WTC11 (cell line): Measurements from ENCODE around the gene PRR19. TPM values are rescaled to one million over a fixed set of nuclear protein-coding genes. Genes with fewer than 3 reads are reported as not detected.

ENCODE experiments used
- AR ChIP-seq: fragments of 250-450 bp; sonication (Bioruptor Pico); IDR thresholded peaks from 2 replicates; pipeline ENCODE4 v1.9.0; 2021; ENCODE audit warnings: mild to moderate bottlenecking
- ATF1 ChIP-seq: sonication (generic); formaldehyde crosslinking; IDR thresholded peaks from 2 replicates; pipeline ENCODE4 v1.8.1; 2023; ENCODE audit warnings: mild to moderate bottlenecking, moderate library complexity, missing genetic modification reagents
- ATF2 ChIP-seq: sonication (generic); formaldehyde crosslinking; IDR thresholded peaks from 2 replicates; pipeline ENCODE4 v1.8.1; 2022; ENCODE audit warnings: low read depth, missing genetic modification reagents, borderline replicate concordance
- CTCF ChIP-seq: fragments of 200-600 bp; IDR thresholded peaks from 2 replicates; pipeline ENCODE4 v1.8.0; 2022; ENCODE audit warnings: antibody characterized with exemption
- ERG ChIP-seq: fragments of 250-450 bp; sonication (Bioruptor Pico); IDR thresholded peaks from 2 replicates; pipeline ENCODE4 v1.8.0; 2021; ENCODE audit warnings: mild to moderate bottlenecking
- FOXP1 ChIP-seq: sonication (generic); formaldehyde crosslinking; IDR thresholded peaks from 2 replicates; pipeline ENCODE4 v1.8.0; 2022; ENCODE audit warnings: missing genetic modification reagents, mild to moderate bottlenecking, moderate library complexity, borderline replicate concordance
- GRHL2 ChIP-seq: fragments of 250-450 bp; sonication (Bioruptor Pico); IDR thresholded peaks from 2 replicates; pipeline ENCODE4 v1.8.0; 2022; ENCODE audit warnings: mild to moderate bottlenecking, moderate library complexity; ENCODE audit not compliant: insufficient replicate concordance, severe bottlenecking
- MAX ChIP-seq: sonication (generic); formaldehyde crosslinking; IDR thresholded peaks from 2 replicates; pipeline ENCODE4 v1.8.0; 2022; ENCODE audit warnings: mild to moderate bottlenecking, missing genetic modification reagents
- MYBL2 ChIP-seq: sonication (generic); formaldehyde crosslinking; IDR thresholded peaks from 2 replicates; pipeline ENCODE4 v1.8.1; 2023; ENCODE audit warnings: mild to moderate bottlenecking, moderate library complexity, missing genetic modification reagents
- NFATC4 ChIP-seq: fragments of 250-450 bp; sonication (Bioruptor Pico); IDR thresholded peaks from 2 replicates; pipeline ENCODE4 v1.9.0; 2021; ENCODE audit warnings: mild to moderate bottlenecking
- NFE2L1 ChIP-seq: sonication (generic); formaldehyde crosslinking; IDR thresholded peaks from 2 replicates; pipeline ENCODE4 v1.8.1; 2023; ENCODE audit warnings: missing genetic modification reagents
- PRDM15 ChIP-seq: sonication (generic); formaldehyde crosslinking; IDR thresholded peaks from 2 replicates; pipeline ENCODE4 v1.8.0; 2022; ENCODE audit warnings: missing genetic modification reagents
- PREB ChIP-seq: sonication (generic); formaldehyde crosslinking; IDR thresholded peaks from 2 replicates; pipeline ENCODE4 v1.8.1; 2022; ENCODE audit warnings: mild to moderate bottlenecking, missing genetic modification reagents, moderate library complexity, borderline replicate concordance
- PRRX2 ChIP-seq: fragments of 250-450 bp; sonication (Bioruptor Pico); IDR thresholded peaks from 2 replicates; pipeline ENCODE4 v1.8.0; 2021; ENCODE audit warnings: mild to moderate bottlenecking
- TEAD1 ChIP-seq: sonication (generic); formaldehyde crosslinking; IDR thresholded peaks from 2 replicates; pipeline ENCODE4 v1.8.0; 2022; ENCODE audit warnings: mild to moderate bottlenecking, missing genetic modification reagents
- USF1 ChIP-seq: sonication (generic); formaldehyde crosslinking; IDR thresholded peaks from 2 replicates; pipeline ENCODE4 v1.8.0; 2022; ENCODE audit warnings: mild to moderate bottlenecking, missing genetic modification reagents
- ZNF138 ChIP-seq: sonication (generic); formaldehyde crosslinking; conservative IDR thresholded peaks from 2 replicates; pipeline ENCODE4 v1.8.1; 2022; ENCODE audit warnings: mild to moderate bottlenecking, moderate library complexity, missing genetic modification reagents
- ZNF232 ChIP-seq: sonication (generic); formaldehyde crosslinking; IDR thresholded peaks from 2 replicates; pipeline ENCODE4 v1.8.0; 2022; ENCODE audit warnings: mild to moderate bottlenecking, missing genetic modification reagents
- ZNF425 ChIP-seq: fragments of 250-450 bp; sonication (Bioruptor Pico); conservative IDR thresholded peaks from 2 replicates; pipeline ENCODE4 v1.9.0; 2021; ENCODE audit warnings: mild to moderate bottlenecking
- ZSCAN18 ChIP-seq: fragments of 250-450 bp; sonication (Bioruptor Pico); IDR thresholded peaks from 2 replicates; pipeline ENCODE4 v2.1.2; 2022; ENCODE audit warnings: mild to moderate bottlenecking, moderate library complexity
- total RNA-seq: library from RNA; stranded (reverse); gene quantifications from 3 replicates; pipeline ENCODE4 v1.2.3, GENCODE V29; 2021

The PRR19 gene
- total RNA-seq, 1 experiment from 2014 or later, result 3.7 TPM

GRCh38 chr19:42279902-42280814 is 21.8 kb upstream of the PRR19 start (continued):
- TF ChIP-seq AR, result no peak
- peak; percentile 82 for TF ChIP-seq FOXP1 (CRISPR knock-in tag)
- TF ChIP-seq ATF1 (CRISPR knock-in tag), result no peak
- TF ChIP-seq ERG, result no peak
- no peak for TF ChIP-seq PREB (CRISPR knock-in tag)
- no peak for TF ChIP-seq ZNF138 (CRISPR knock-in tag)
- 0 out of 2 replicates have a peak, but pooled peaks have one; percentile 8 for TF ChIP-seq MAX
- no peak for TF ChIP-seq ZNF232
- no peak for TF ChIP-seq PRRX2 (CRISPR knock-in tag)
- no peak for TF ChIP-seq ATF2
- no peak for TF ChIP-seq NFATC4 (CRISPR knock-in tag)
- TF ChIP-seq NFE2L1 (CRISPR knock-in tag), result no peak
- no peak for TF ChIP-seq ZNF425 (CRISPR knock-in tag)
- TF ChIP-seq USF1 (CRISPR knock-in tag), result no peak
- TF ChIP-seq CTCF, result peak; percentile 88
- TF ChIP-seq GRHL2 (CRISPR knock-in tag), result no peak
- no peak for TF ChIP-seq PRDM15
- TF ChIP-seq TEAD1, result no peak
- TF ChIP-seq ZSCAN18 (CRISPR knock-in tag), result no peak
- 0 out of 2 replicates have a peak, but pooled peaks have one; percentile 50 for TF ChIP-seq MYBL2 (CRISPR knock-in tag)
